ENCODE data around the gene NANOS3.

NANOS3 gene

GRCh38 chr19:13923194-13923987, 46.5 kb downstream of the NANOS3 start:
- DNase-seq, result no peak

DNA sequence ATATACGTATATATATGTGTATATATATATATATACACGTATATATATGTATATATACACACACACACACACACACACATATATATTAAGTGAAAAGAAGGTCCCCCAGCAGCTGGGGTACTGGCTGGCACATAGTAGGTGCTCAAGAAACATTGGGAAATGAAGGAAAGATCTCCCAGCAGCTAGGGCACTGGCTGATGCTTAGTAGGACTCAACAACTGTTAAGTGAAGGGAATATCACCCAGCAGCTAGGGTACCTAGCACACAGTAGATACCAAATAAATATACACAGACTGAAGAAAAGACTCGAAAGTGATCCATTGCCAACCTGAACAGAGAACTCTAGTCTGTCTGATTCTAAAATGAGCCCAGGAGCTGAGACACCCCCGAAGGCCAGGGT, 49.1 kb downstream of the NANOS3 start:
- no peak for DNase-seq

GRCh38 chr19:13926715-13927114, 49.8 kb downstream of the NANOS3 start:
- no peak for DNase-seq

DNA sequence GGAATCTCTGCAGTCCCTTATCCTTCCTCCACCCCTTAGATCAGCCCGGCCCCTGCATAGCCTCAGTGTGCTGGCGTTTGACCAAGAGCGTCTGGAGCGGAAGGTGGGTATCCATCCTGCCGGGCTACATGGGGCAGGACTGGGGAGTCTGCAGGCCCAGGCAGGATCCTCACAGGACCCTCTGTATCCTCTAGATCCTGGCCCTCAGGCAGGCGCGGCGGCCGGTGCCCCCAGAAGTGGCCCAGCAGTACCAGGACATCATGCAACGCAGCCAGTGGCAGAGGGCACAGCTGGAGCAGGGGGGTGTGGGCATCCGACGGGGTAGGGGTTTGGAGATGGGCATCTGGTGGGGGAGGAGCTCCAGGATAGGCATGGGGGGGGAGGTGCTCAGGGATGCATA, 52.4 kb downstream of the NANOS3 start:
- peak; percentile 14 for DNase-seq

DNA sequence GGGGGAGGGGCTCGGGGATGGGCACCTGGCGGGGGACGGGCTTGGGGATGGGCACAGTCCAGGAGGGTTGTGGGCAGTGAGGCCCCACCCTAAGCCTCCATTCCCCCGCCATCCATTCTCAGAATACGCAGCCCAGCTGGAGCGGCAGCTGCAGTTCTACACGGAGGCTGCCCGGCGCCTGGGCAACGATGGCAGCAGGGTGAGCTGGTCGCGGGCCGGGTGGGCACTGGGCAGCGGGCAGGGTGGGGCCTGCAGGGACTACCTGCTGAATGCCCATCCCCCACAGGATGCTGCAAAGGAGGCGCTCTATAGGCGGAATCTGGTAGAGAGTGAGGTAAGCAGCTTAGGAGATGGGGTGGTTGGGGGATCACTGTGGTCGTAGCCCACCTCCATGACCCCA, 53.0 kb downstream of the NANOS3 start:
- no peak for DNase-seq
